H1 (cell line): ENCODE measurements around the gene EPHA6. TPM values are rescaled to one million over a fixed set of nuclear protein-coding genes. Genes with fewer than 3 reads are reported as not detected.
A peak's percentile ranks its signal among the peaks of the same experiment; 100 is the strongest.

Source experiments
- CTCF ChIA-PET: fragments of 300-600 bp; sonication (Branson Sonifier 250); formaldehyde crosslinking; loops from one replicate; lab custom pipeline; 2021; ENCODE audit not compliant: partially characterized antibody; lab: Charles Lee
- POLR2A ChIA-PET: fragments of 300-600 bp; sonication (Branson Sonifier 250); formaldehyde crosslinking; loops from one replicate; lab custom pipeline; 2021; ENCODE audit warnings: inconsistent platforms; ENCODE audit not compliant: partially characterized antibody; lab: Charles Lee
- DNase-seq, 2 experiments: peaks; one replicate each; pipeline versions ENCODE4 v3.0.0 to v3.0.0-alpha.2; 2010 to 2022; ENCODE audit warnings: low spot score in 2 of 2, low read depth in 1 of 2, mixed read lengths in 1 of 2
- FAIRE-seq: peaks from 2 replicates; lab custom pipeline; 2011; peaks lifted over from hg19 to GRCh38; lab: Jason Lieb, UNC
- H2AFZ ChIP-seq: 2 replicates; pipeline ENCODE4 v1.8.1; 2012; ENCODE audit warnings: low read length, inconsistent platforms
- H2AK5ac ChIP-seq: 2 replicates; pipeline ENCODE4 v1.6.1; 2013; ENCODE audit warnings: low read depth, low read length
- H2BK120ac ChIP-seq: replicated peaks from 2 replicates; pipeline ENCODE3; 2013; ENCODE audit warnings: low read depth, low read length, inconsistent platforms
- H2BK12ac ChIP-seq: 2 replicates; pipeline ENCODE4 v1.6.1; 2013; ENCODE audit warnings: low read depth, low read length
- H2BK15ac ChIP-seq: 2 replicates; pipeline ENCODE4 v1.6.1; 2013; ENCODE audit warnings: low read length
- H2BK20ac ChIP-seq: 2 replicates; pipeline ENCODE4 v1.6.1; 2013; ENCODE audit warnings: low read length
- H2BK5ac ChIP-seq: 2 replicates; pipeline ENCODE4 v1.6.1; 2013; ENCODE audit warnings: low read depth, low read length
- H3K14ac ChIP-seq: 2 replicates; pipeline ENCODE4 v1.6.1; 2013; ENCODE audit warnings: inconsistent platforms; ENCODE audit not compliant: insufficient read length
- H3K18ac ChIP-seq: 2 replicates; pipeline ENCODE4 v1.6.1; 2013; ENCODE audit warnings: low read length; ENCODE audit errors: extremely low read depth
- H3K23ac ChIP-seq: 2 replicates; pipeline ENCODE4 v1.6.1; 2013; ENCODE audit warnings: inconsistent platforms; ENCODE audit not compliant: insufficient read length
- H3K23me2 ChIP-seq: 2 replicates; pipeline ENCODE4 v1.6.1; 2013; ENCODE audit warnings: low read depth, low read length
- H3K27ac ChIP-seq: 2 replicates; pipeline ENCODE4 v1.6.1; 2011; ENCODE audit warnings: low read depth, low read length, inconsistent platforms
- H3K27me3 ChIP-seq, 4 experiments: replicated peaks in 1 of 4; 1 replicate in 1 of 4; 2 replicates in 3 of 4; pipeline versions ENCODE4 v1.6.1 to v1.8.1; 2011 to 2013; ENCODE audit warnings: low read length in 3 of 4, mild to moderate bottlenecking in 3 of 4, inconsistent platforms in 2 of 4, mixed read lengths in 2 of 4, moderate library complexity in 1 of 4; ENCODE audit not compliant: control insufficient read depth in 3 of 4, insufficient read depth in 3 of 4; ENCODE audit errors: extremely low read depth in 1 of 4
- H3K36me3 ChIP-seq, 4 experiments: 2 replicates each; pipeline versions ENCODE4 v1.6.1 to v1.8.1; 2011 to 2013; ENCODE audit warnings: mild to moderate bottlenecking in 4 of 4, low read length in 3 of 4, moderate library complexity in 2 of 4, control low read depth in 1 of 4, inconsistent platforms in 1 of 4; ENCODE audit not compliant: insufficient read depth in 4 of 4, control insufficient read depth in 2 of 4
- H3K4ac ChIP-seq: replicated peaks from 2 replicates; pipeline ENCODE3; 2013; ENCODE audit warnings: low read length, low read depth, mixed read lengths, inconsistent platforms; ENCODE audit not compliant: insufficient read length
- H3K4me1 ChIP-seq, 4 experiments: replicated peaks in 1 of 4; 1 replicate in 1 of 4; 2 replicates in 3 of 4; pipeline versions ENCODE4 v1.6.1 to v1.8.1; 2011 to 2013; ENCODE audit warnings: low read length in 3 of 4, inconsistent platforms in 2 of 4, mixed read lengths in 1 of 4; ENCODE audit not compliant: insufficient read depth in 4 of 4, control insufficient read depth in 3 of 4
- H3K4me2 ChIP-seq, 2 experiments: 2 replicates each; pipeline versions ENCODE4 v1.6.1 to v1.8.1; 2011 to 2013; ENCODE audit warnings: low read depth in 2 of 2, low read length in 2 of 2, control low read depth in 1 of 2, inconsistent platforms in 1 of 2, mild to moderate bottlenecking in 1 of 2; ENCODE audit not compliant: insufficient read depth in 1 of 2
- H3K4me3 ChIP-seq, 4 experiments: fragments of 200-600, 300-600 bp in 1 of 4; sonication (generic), shearing (Covaris generic), sonication (Bioruptor Twin) in 1 of 4; 2 replicates each; pipeline versions ENCODE4 v1.5.1 to v1.8.1; 2011 to 2016; ENCODE audit warnings: low read length in 4 of 4, low read depth in 3 of 4, control low read depth in 2 of 4, inconsistent platforms in 2 of 4, mild to moderate bottlenecking in 2 of 4, mixed read lengths in 1 of 4, moderate library complexity in 1 of 4; ENCODE audit not compliant: insufficient read depth in 2 of 4; ENCODE audit errors: extremely low read depth in 1 of 4
- H3K56ac ChIP-seq: replicated peaks from 2 replicates; pipeline ENCODE3; 2013; ENCODE audit warnings: low read depth, mild to moderate bottlenecking, mixed read lengths, low read length, inconsistent platforms; ENCODE audit not compliant: insufficient read length
- H3K79me1 ChIP-seq: 2 replicates; pipeline ENCODE4 v1.6.1; 2013; ENCODE audit warnings: low read depth, low read length, control low read depth
- H3K79me2 ChIP-seq, 2 experiments: 2 replicates each; pipeline versions ENCODE4 v1.6.1 to v1.8.1; 2012 to 2013; ENCODE audit warnings: low read length in 2 of 2, mild to moderate bottlenecking in 2 of 2, inconsistent platforms in 1 of 2; ENCODE audit not compliant: insufficient read depth in 2 of 2, control insufficient read depth in 1 of 2
- H3K9ac ChIP-seq, 4 experiments: replicated peaks in 1 of 4; 1 replicate in 1 of 4; 2 replicates in 3 of 4; pipeline versions ENCODE4 v1.6.1 to v1.8.1; 2011 to 2013; ENCODE audit warnings: low read depth in 3 of 4, low read length in 3 of 4, control low read depth in 2 of 4, mild to moderate bottlenecking in 2 of 4, moderate library complexity in 2 of 4, inconsistent platforms in 1 of 4; ENCODE audit errors: extremely low read depth in 1 of 4
- H3K9me3 ChIP-seq, 2 experiments: 2 replicates each; pipeline versions ENCODE4 v1.6.1 to v1.8.1; 2012 to 2013; ENCODE audit warnings: mild to moderate bottlenecking in 2 of 2, moderate library complexity in 2 of 2, control low read depth in 1 of 2, inconsistent platforms in 1 of 2, low read depth in 1 of 2, low read length in 1 of 2, mixed read lengths in 1 of 2; ENCODE audit not compliant: insufficient read depth in 2 of 2
- H4K20me1 ChIP-seq, 2 experiments: replicated peaks in 1 of 2; 2 replicates each; pipeline versions ENCODE3 to v1.8.1; 2011 to 2013; ENCODE audit warnings: inconsistent platforms in 2 of 2, low read length in 2 of 2, mild to moderate bottlenecking in 1 of 2; ENCODE audit not compliant: insufficient read depth in 2 of 2, control insufficient read depth in 1 of 2
- H4K5ac ChIP-seq: 2 replicates; pipeline ENCODE4 v1.6.1; 2013; ENCODE audit warnings: low read length, low read depth, mixed read lengths, inconsistent platforms; ENCODE audit not compliant: insufficient read length
- H4K8ac ChIP-seq: 2 replicates; pipeline ENCODE4 v1.8.0; 2013; ENCODE audit warnings: mild to moderate bottlenecking, moderate library complexity, low read length, inconsistent platforms; ENCODE audit not compliant: insufficient read depth; ENCODE audit errors: extremely low read depth
- H4K91ac ChIP-seq: replicated peaks from 2 replicates; pipeline ENCODE3; 2013; ENCODE audit warnings: low read length, mixed read lengths, inconsistent platforms; ENCODE audit not compliant: insufficient read length
- HDAC2 ChIP-seq, 2 experiments: fragments of 300-600 bp in 1 of 2; sonication (generic) in 1 of 2; IDR thresholded peaks; 2 replicates each; pipeline ENCODE4 v1.6.1; 2011 to 2012; ENCODE audit warnings: low read depth in 2 of 2, low read length in 2 of 2, mild to moderate bottlenecking in 2 of 2, moderate library complexity in 2 of 2, borderline replicate concordance in 1 of 2, inconsistent platforms in 1 of 2
- POU5F1 ChIP-seq: IDR thresholded peaks from 2 replicates; pipeline ENCODE4 v1.6.1; 2011; ENCODE audit warnings: low read depth, mild to moderate bottlenecking, low read length, moderate library complexity
- TEAD4 ChIP-seq: IDR thresholded peaks from 2 replicates; pipeline ENCODE4 v1.6.1; 2012; ENCODE audit warnings: low read depth, low read length, inconsistent platforms, mixed read lengths
- WGBS, 2 experiments: shearing (Covaris generic) in 1 of 2; methylation state at CpG; one replicate each; pipeline versions ENCODE4 v1.1.6 to v1.1.7; 2013 to 2015; ENCODE audit warnings: low lambda C conversion rate in 2 of 2, mixed read lengths in 2 of 2, inconsistent platforms in 1 of 2, low coverage in 1 of 2, missing lambda C conversion rate in 1 of 2; ENCODE audit not compliant: insufficient replicate concordance in 2 of 2, insufficient coverage in 1 of 2, insufficient read length in 1 of 2; ENCODE audit errors: extremely low coverage in 1 of 2, missing lambda C conversion rate in 1 of 2; 5-methylcytosine and 5-hydroxymethylcytosine counted together
- polyA plus RNA-seq, 7 experiments: library from polyadenylated mRNA; depleted of rRNA in 3 of 7; stranded (reverse) in 5 of 7; unstranded in 2 of 7; fragments of >200 nt in 5 of 7; fragments of 200-250 nt in 2 of 7; gene quantifications; 1 replicate in 5 of 7; 2 replicates in 1 of 7; 4 replicates in 1 of 7; pipeline versions ENCODE4 v1.2.1 to v1.2.3, GENCODE V29; 2011 to 2013; ENCODE audit warnings: missing spikeins in 2 of 7, mixed read lengths in 2 of 7
- total RNA-seq: library from RNA; stranded (reverse); fragmentation: NEBNext Ultra II Directional; extraction: Animal tissue kit (Norgen Biotek cat#: 25700); gene quantifications from 2 replicates; pipeline ENCODE4 v1.2.1, GENCODE V29; 2021

EPHA6 gene
- total and polyA plus RNA-seq, 2 of the 8 experiments (the other 6 are each of a cell fraction or from before 2014, with no cell fraction given) = 0.83 to 3.2 TPM

DNA sequence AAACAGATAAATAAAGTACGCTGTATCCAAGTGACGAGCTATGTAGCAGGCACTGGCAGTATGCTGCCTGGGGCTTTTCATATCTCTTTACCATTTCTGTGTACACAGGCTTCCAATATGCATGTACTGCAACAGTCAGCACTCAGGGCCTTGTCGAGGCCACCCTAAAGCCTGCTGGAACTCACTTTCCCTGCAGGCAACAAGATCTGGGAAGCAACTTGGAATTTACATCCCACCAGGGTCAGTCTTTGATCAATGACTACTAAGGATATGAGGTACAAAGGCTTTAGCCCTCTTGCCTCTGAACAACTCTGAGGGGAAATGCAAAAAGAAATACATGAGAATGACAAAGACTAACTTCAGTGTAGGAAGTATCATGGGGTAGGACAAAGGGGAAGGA lies 848.4 kb downstream of the EPHA6 start:
- Histone ChIP-seq H2BK15ac (no peak overlapping the region), H3K14ac (no peak overlapping the region), H3K27ac (no peak overlapping the region), H2BK5ac (0 out of 2 replicates have a peak overlapping the region, but pooled peaks have one; percentile 20), H2BK120ac (no peak overlapping the region), H3K23me2 (no peaks in the 10 kb centered on the region), H3K23ac (no peak overlapping the region), H3K56ac (no peak overlapping the region), H2BK20ac (no peak overlapping the region), H3K4me3 (no peak overlapping the region), H3K4ac (no peak overlapping the region), H3K4me2 (peak overlapping the region; percentile 10 to 45; a peak in 2 of 4 replicates), H3K79me2 (no peaks in the 10 kb centered on the region), H4K5ac (no peak overlapping the region), H2AK5ac (no peak overlapping the region), H3K18ac (no peak overlapping the region), H3K79me1 (no peaks in the 10 kb centered on the region), H4K91ac (no peak overlapping the region), H2AFZ (no peak overlapping the region), H3K9ac (no peak overlapping the region), H3K4me1 (peaks cover 0 to 5% (median 2%) of the 10 kb centered on the region in 4 experiments; a peak in 3 of 7 replicates), H4K20me1 (no peaks in the 10 kb centered on the region), H3K27me3 (no peaks in the 10 kb centered on the region), H3K36me3 (no peaks in the 10 kb centered on the region), H2BK12ac (no peak overlapping the region), H4K8ac (no peak overlapping the region), H3K9me3 (no peaks in the 10 kb centered on the region)
- WGBS, 2 experiments = 61% methylated on average over 3 of the region's 3 CpGs; no CpG with 5 or more reads in 1 of the 2 experiments
- ChIA-PET CTCF (interaction anchor here (1.5 to 1.6 kb wide), 2 partner anchors 56 to 57 kb away, joined by 3 to 8 read pairs; no protein-coding TSS in a partner anchor), POLR2A (no interaction called here)
- 0 out of 4 replicates have a peak, but pooled peaks of 1 of the 2 experiments have one; percentile 59 for TF ChIP-seq HDAC2 (IDR thresholded peaks at IDR 0.05; ENCODE audit: borderline replicate concordance in 1 of 2, low read depth in 2 of 2, low read length in 2 of 2)
- TF ChIP-seq TEAD4 = 0 out of 2 replicates have a peak, but pooled peaks have one; percentile 13
- TF ChIP-seq POU5F1 = no peak; the same call in 1 of the 2 replicates
- peak in 1 of 2 experiments; percentile 15 for DNase-seq
- FAIRE-seq = peak; percentile 84
